ENCODE data around the gene CIB4.

The CIB4 gene

GRCh38 chr2:26581991-26582842 lies 58.9 kb downstream of the CIB4 start:
- DNase-seq (ENCODE audit: low read depth in 2 of 2), result no peak

GRCh38 chr2:26581266-26581990 lies 59.7 kb downstream of the CIB4 start:
- DNase-seq (ENCODE audit: low read depth in 2 of 2), result no peak

GRCh38 chr2:26580751-26581150 lies 60.4 kb downstream of the CIB4 start:
- no peak for DNase-seq (ENCODE audit: low read depth in 2 of 2)

- no peak for DNase-seq (ENCODE audit: low read depth in 2 of 2)
These were observed 61.0 kb downstream of the CIB4 start for GRCh38 chr2:26580151-26580550.

GRCh38 chr2:26579723-26580040 lies 61.5 kb downstream of the CIB4 start:
- no peak for DNase-seq (ENCODE audit: low read depth in 2 of 2)

GRCh38 chr2:26579025-26579722 lies 62.0 kb downstream of the CIB4 start:
- DNase-seq (ENCODE audit: low read depth in 2 of 2), result no peak

GRCh38 chr2:26578581-26578980 lies 62.6 kb downstream of the CIB4 start:
- DNase-seq (ENCODE audit: low read depth in 2 of 2), result no peak

- DNase-seq (ENCODE audit: low read depth in 2 of 2), result no peak
These were observed 63.1 kb downstream of the CIB4 start for GRCh38 chr2:26578113-26578458.

- peak; percentile 36 to 40 for DNase-seq (ENCODE audit: low read depth in 2 of 2)
These were observed 63.6 kb downstream of the CIB4 start for GRCh38 chr2:26577442-26578112.

GRCh38 chr2:26576565-26577441 lies 64.4 kb downstream of the CIB4 start:
- no peak for DNase-seq (ENCODE audit: low read depth in 2 of 2)

- DNase-seq (ENCODE audit: low read depth in 2 of 2), result no peak
These were observed 65.2 kb downstream of the CIB4 start for GRCh38 chr2:26575836-26576564.

GRCh38 chr2:26574900-26575560 lies 66.1 kb downstream of the CIB4 start:
- DNase-seq (ENCODE audit: low read depth in 2 of 2), result no peak

- no peak for DNase-seq (ENCODE audit: low read depth in 2 of 2)
These were observed 66.9 kb downstream of the CIB4 start for GRCh38 chr2:26574066-26574899.

- DNase-seq (ENCODE audit: low read depth in 2 of 2), result no peak
These were observed 67.8 kb downstream of the CIB4 start for GRCh38 chr2:26573241-26573925.

- no peak for DNase-seq (ENCODE audit: low read depth in 2 of 2)
These were observed 68.6 kb downstream of the CIB4 start for GRCh38 chr2:26572591-26572990.

- no peak for DNase-seq (ENCODE audit: low read depth in 2 of 2)
These were observed 69.8 kb downstream of the CIB4 start for GRCh38 chr2:26571316-26571715.

GRCh38 chr2:26570083-26570430 lies 71.1 kb downstream of the CIB4 start:
- DNase-seq (ENCODE audit: low read depth in 2 of 2), result no peak

- DNase-seq (ENCODE audit: low read depth in 2 of 2), result no peak
These were observed 71.7 kb downstream of the CIB4 start for GRCh38 chr2:26569216-26570082.

Measured in stimulated activated CD8-positive, alpha-beta memory T cell treated with anti-CD3 and anti-CD28 coated beads, Interleukin-15, amount 100 ng/mL, for 48 hours (primary cell).